Pancreas (tissue), 10 donors: ENCODE data around the gene MPPED1. TPM values are rescaled to one million over a fixed set of nuclear protein-coding genes. Genes with fewer than 3 reads are reported as not detected.

Source experiments
- ATAC-seq, 4 donors: fragments of 200-7000 bp; cut with Tn5 transposase; one replicate each; pipeline versions ENCODE4 v1.8.0 to v1.9.1; 2020; ENCODE audit warnings: mild to moderate bottlenecking in 4 of 4, moderate library complexity in 4 of 4
- DNase-seq, 6 donors: peaks; one replicate each; pipeline ENCODE4 v3.0.0-alpha.2; 2020
- FAIRE-seq: peaks from 2 replicates; lab custom pipeline; 2012; peaks lifted over from hg19 to GRCh38; lab: Jason Lieb, UNC
- H3K27ac ChIP-seq, 4 donors: fragments of 200-600 bp; sonication (generic); 1 replicate in 3 of 4; 2 replicates in 1 of 4; pipeline versions ENCODE4 v1.5.0 to v1.8.0; 2020
- H3K27me3 ChIP-seq, 4 donors: fragments of 200-600 bp; one replicate each; pipeline ENCODE4 v1.8.0; 2021
- H3K36me3 ChIP-seq, 3 donors: fragments of 200-600 bp; sonication (generic) in 1 of 3; one replicate each; pipeline versions ENCODE4 v1.5.0 to v1.8.0; 2020 to 2021
- H3K4me1 ChIP-seq, 3 donors: fragments of 200-600 bp; one replicate each; pipeline ENCODE4 v1.8.0; 2021
- H3K4me3 ChIP-seq, 4 donors: fragments of 200-600 bp; sonication (generic) in 2 of 4; one replicate each; pipeline versions ENCODE4 v1.5.0 to v1.8.0; 2020 to 2021
- H3K9me3 ChIP-seq, 4 donors: fragments of 200-600 bp; one replicate each; pipeline ENCODE4 v1.8.0; 2021
- WGBS, 2 donors: extraction: QIAGEN DNeasy Blood & Tissue Kit; methylation state at CpG; one replicate each; pipeline ENCODE4 v1.1.7; 2013; 5-methylcytosine and 5-hydroxymethylcytosine counted together
- intact Hi-C, 3 donors: fragments of 100-400 bp; cut with DNase I; formaldehyde crosslinking; loops; one replicate each; pipeline versions ENCODE4 v1.11.1 to v1.14.2; 2022
- polyA plus RNA-seq, 2 donors: library from polyadenylated mRNA; stranded (reverse); fragments of 200-250 nt; gene quantifications; one replicate each; pipeline ENCODE4 v1.2.3, GENCODE V29; 2013
- total RNA-seq, 6 donors: library from RNA; stranded (reverse); fragmentation: NEBNext Ultra II Directional in 4 of 6; extraction: Animal tissue kit (Norgen Biotek cat#: 25700) in 4 of 6; gene quantifications; one replicate each; pipeline versions ENCODE4 v1.2.1 to v1.2.4, GENCODE V29; 2021 to 2023
- TF ChIP-seq, protein P1 (sequence below), 4 donors: fragments of 200-600 bp; sonication (generic) in 3 of 4; IDR thresholded peaks; one replicate each; pipeline versions ENCODE4 v1.5.0 to v1.8.0; 2021; ENCODE audit warnings: antibody characterized with exemption in 4 of 4
- donor health status: healthy with polysubstance abuse.
- donor health status: DM: no; HTN: no; CAD: no; lungs with moderate emphysema.
- donor health status: DM: no; HTN: no; CAD: no.
- donor health status: control.
- donor health status: control.
- donor health status: Bipolar disorder and iron deficiency.
- donor health status: DM: yes; HTN: yes; CAD: no.
- donor health status: DM: no; HTN: no; CAD: no.
- donor health status: DM: no; HTN: no; CAD: no.
- donor health status: DM: yes; HTN: yes; CAD: no.

Gene MPPED1
- total and polyA plus RNA-seq, 8 donors: 0.05 TPM; not detected in 7

GRCh38 chr22:43502306-43502874, 90.6 kb downstream of the MPPED1 start:
- no peaks in the 10 kb centered on the region for H3K9me3 ChIP-seq
- TF ChIP-seq, protein P1, sequence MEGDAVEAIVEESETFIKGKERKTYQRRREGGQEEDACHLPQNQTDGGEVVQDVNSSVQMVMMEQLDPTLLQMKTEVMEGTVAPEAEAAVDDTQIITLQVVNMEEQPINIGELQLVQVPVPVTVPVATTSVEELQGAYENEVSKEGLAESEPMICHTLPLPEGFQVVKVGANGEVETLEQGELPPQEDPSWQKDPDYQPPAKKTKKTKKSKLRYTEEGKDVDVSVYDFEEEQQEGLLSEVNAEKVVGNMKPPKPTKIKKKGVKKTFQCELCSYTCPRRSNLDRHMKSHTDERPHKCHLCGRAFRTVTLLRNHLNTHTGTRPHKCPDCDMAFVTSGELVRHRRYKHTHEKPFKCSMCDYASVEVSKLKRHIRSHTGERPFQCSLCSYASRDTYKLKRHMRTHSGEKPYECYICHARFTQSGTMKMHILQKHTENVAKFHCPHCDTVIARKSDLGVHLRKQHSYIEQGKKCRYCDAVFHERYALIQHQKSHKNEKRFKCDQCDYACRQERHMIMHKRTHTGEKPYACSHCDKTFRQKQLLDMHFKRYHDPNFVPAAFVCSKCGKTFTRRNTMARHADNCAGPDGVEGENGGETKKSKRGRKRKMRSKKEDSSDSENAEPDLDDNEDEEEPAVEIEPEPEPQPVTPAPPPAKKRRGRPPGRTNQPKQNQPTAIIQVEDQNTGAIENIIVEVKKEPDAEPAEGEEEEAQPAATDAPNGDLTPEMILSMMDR (IDR thresholded peaks at IDR 0.05): no peak
- DNase-seq (peak in 1 of 6 donors; percentile 46), FAIRE-seq (no peak), ATAC-seq (no peak)
- H3K4me1 ChIP-seq: no peaks in the 10 kb centered on the region
- H3K27me3 ChIP-seq: no peaks in the 10 kb centered on the region
- intact Hi-C loops: no loop called here
- H3K4me3 ChIP-seq: no peak overlapping the region
- H3K36me3 ChIP-seq: no peaks in the 10 kb centered on the region
- H3K27ac ChIP-seq: no peak overlapping the region
- WGBS, 2 donors: 62 to 65% methylated on average over 20 of the region's 20 CpGs

DNA sequence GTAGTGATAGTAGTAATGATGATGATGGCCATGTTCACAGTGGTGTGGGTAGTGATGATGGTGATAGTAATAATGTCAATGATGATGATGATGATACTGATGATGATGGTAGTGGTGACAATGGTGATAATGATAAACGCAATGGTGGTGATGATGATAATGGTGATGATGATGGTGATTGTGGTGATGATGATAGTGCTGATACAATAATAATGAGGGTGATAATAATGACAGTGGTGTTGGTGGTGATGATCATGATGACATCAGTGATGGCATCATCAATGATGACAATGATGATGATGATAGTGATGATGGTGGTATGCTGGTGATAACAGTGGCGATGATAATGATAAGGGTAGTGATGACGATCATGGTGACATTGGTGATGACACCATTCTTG, 92.3 kb downstream of the MPPED1 start:
- intact Hi-C loops: no loop called here
- TF ChIP-seq, protein P1 (IDR thresholded peaks at IDR 0.05): no peak
- WGBS, 2 donors: 70 to 92% methylated on average over 3 of the region's 3 CpGs
- Histone ChIP-seq H3K36me3 (no peaks in the 10 kb centered on the region), H3K27me3 (no peaks in the 10 kb centered on the region), H3K27ac (no peak overlapping the region), H3K4me1 (no peaks in the 10 kb centered on the region), H3K9me3 (no peaks in the 10 kb centered on the region), H3K4me3 (no peak overlapping the region)
- DNase-seq: no peak
- FAIRE-seq: no peak
- ATAC-seq: no peak

DNA sequence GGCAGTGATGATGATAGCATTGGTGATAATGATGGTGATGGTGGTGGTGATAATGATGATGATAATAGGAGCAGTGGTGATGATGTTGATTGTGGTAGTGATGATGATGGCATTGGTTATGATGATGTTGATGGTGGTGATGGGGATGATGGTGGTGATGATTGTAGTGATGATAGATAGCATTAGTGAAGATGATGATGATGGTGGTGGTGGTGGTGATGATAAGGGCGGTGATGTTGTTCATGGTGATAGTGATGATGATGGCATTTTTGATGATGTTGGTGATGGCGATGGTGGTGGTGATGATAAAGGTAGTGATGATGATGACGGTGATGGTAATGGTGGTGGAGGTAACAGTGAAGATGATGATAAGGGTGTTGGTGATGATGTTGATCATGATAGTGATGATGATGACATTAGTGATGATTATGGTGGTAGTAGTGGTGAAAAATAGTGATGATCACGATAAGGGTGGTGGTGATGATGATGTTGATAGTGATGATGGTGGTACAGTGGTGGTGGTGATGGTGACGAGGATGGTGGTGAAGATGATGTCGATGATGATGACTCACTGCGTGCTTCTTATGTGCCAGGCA, 93.0 kb downstream of the MPPED1 start:
- no peak overlapping the region for H3K27ac ChIP-seq
- no peak for DNase-seq
- H3K36me3 ChIP-seq: no peaks in the 10 kb centered on the region
- H3K4me1 ChIP-seq: no peaks in the 10 kb centered on the region
- no peak for FAIRE-seq
- intact Hi-C loops: no loop called here
- no peaks in the 10 kb centered on the region for H3K9me3 ChIP-seq
- no peak overlapping the region for H3K4me3 ChIP-seq
- no peaks in the 10 kb centered on the region for H3K27me3 ChIP-seq
- TF ChIP-seq, protein P1 (IDR thresholded peaks at IDR 0.05): no peak
- ATAC-seq: no peak
- WGBS, 2 donors: 80 to 87% methylated on average over 7 of the region's 7 CpGs

DNA sequence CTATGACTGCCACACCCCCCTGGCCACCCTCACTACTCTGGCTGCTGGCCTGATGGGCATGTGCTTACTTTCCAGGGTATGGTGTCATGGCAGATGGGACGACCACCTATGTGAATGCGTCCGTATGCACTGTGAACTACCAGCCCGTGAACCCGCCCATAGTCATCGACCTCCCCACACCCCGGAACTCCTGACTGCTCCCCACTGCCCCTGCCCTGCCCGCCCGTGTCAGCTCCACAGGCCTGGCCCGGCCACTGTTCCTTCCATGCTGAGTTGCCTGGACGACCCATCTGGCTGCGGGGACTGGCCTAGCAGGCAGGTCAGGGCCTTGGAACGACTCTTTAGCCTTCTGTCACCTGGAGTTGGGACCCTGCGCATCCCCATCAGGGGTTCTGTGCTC, 93.6 kb downstream of the MPPED1 start:
- FAIRE-seq (no peak), DNase-seq (peak in 1 of 6 donors; percentile 14), ATAC-seq (no peak)
- Histone ChIP-seq H3K27me3 (no peaks in the 10 kb centered on the region), H3K27ac (no peak overlapping the region), H3K4me3 (no peak overlapping the region), H3K36me3 (no peaks in the 10 kb centered on the region), H3K4me1 (no peaks in the 10 kb centered on the region), H3K9me3 (no peaks in the 10 kb centered on the region)
- 81 to 83% methylated on average over 14 of the region's 14 CpGs for WGBS, 2 donors
- TF ChIP-seq, protein P1 (IDR thresholded peaks at IDR 0.05): no peak
- intact Hi-C loops: no loop called here

DNA sequence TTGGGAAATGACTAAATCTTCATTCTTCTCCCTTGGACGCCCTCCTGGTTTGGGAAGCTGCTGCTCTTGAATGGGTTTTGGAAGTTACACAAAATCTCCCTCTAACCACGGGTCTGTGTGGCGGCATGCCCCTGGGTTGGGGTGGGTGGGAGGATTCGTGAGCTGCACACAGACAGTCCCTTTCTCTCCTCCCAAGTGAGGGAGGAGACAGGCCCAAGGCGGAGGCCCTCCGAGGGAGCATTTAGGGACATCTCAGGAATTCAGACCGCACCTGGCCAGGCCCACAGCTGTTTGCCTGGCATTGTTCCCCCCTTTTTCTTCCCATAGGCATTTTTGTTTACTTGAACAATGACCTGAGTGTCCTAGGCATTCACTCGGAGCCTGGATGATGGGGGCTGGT, 94.1 kb downstream of the MPPED1 start:
- DNase-seq (no peak), ATAC-seq (no peak), FAIRE-seq (no peak)

More for the DNA sequence above, 94.1 kb downstream of the MPPED1 start:
- Histone ChIP-seq H3K27me3 (no peaks in the 10 kb centered on the region), H3K4me1 (no peaks in the 10 kb centered on the region), H3K9me3 (no peaks in the 10 kb centered on the region), H3K27ac (no peak overlapping the region), H3K36me3 (no peaks in the 10 kb centered on the region), H3K4me3 (no peak overlapping the region)
- TF ChIP-seq, protein P1 (IDR thresholded peaks at IDR 0.05): no peak
- WGBS, 2 donors: 46 to 50% methylated on average over 8 of the region's 8 CpGs
- intact Hi-C loops: no loop called here
